Neural cell (in vitro differentiated cells): ENCODE results near the gene ZFP69. TPM values are rescaled to one million over a fixed set of nuclear protein-coding genes. Genes with fewer than 3 reads are reported as not detected.

Experiments used
- H2AFZ ChIP-seq: fragments of 200-600, 300-800 bp; sonication (generic), shearing (Covaris generic); 2 replicates; pipeline ENCODE4 v1.6.0; 2014; ENCODE audit warnings: low read depth, mild to moderate bottlenecking, antibody characterized with exemption, low read length, moderate library complexity
- H3F3A ChIP-seq: fragments of 200-600 bp; shearing (Covaris generic); 2 replicates; pipeline ENCODE4 v1.6.1; 2016; ENCODE audit warnings: mild to moderate bottlenecking, moderate library complexity, mixed read lengths, antibody characterized with exemption, low read length; ENCODE audit not compliant: insufficient read depth, poor library complexity, severe bottlenecking
- H3K27ac ChIP-seq: fragments of 200-600, 300-800 bp; sonication (generic), shearing (Covaris generic); 2 replicates; pipeline ENCODE4 v1.5.1; 2014; ENCODE audit warnings: mild to moderate bottlenecking, low read length, moderate library complexity
- H3K27me3 ChIP-seq: fragments of 300-800, 200-600 bp; sonication (generic), shearing (Covaris generic); 2 replicates; pipeline ENCODE4 v1.6.0; 2014; ENCODE audit warnings: mild to moderate bottlenecking, low read depth, low read length, moderate library complexity; ENCODE audit not compliant: insufficient read depth
- H3K36me3 ChIP-seq: fragments of 300-800, 200-600 bp; sonication (generic), shearing (Covaris generic); 2 replicates; pipeline ENCODE4 v1.5.1; 2014; ENCODE audit warnings: mild to moderate bottlenecking, antibody characterized with exemption, low read length, moderate library complexity; ENCODE audit not compliant: insufficient read depth
- H3K4me2 ChIP-seq: fragments of 300-800, 200-600 bp; sonication (generic), shearing (Covaris generic); 2 replicates; pipeline ENCODE4 v1.6.0; 2014; ENCODE audit warnings: mild to moderate bottlenecking, low read length
- H3K4me3 ChIP-seq: fragments of 300-800, 200-600 bp; sonication (generic), shearing (Covaris generic); 2 replicates; pipeline ENCODE4 v1.5.1; 2014; ENCODE audit warnings: mild to moderate bottlenecking, low read length, moderate library complexity
- H3K79me2 ChIP-seq: fragments of 200-600 bp; shearing (Covaris generic); replicated peaks from 2 replicates; pipeline ENCODE4 v1.6.0; 2014; ENCODE audit warnings: mild to moderate bottlenecking, low read length, moderate library complexity; ENCODE audit not compliant: insufficient read depth
- H3K9ac ChIP-seq: fragments of 300-800, 200-600 bp; sonication (generic), shearing (Covaris generic); 2 replicates; pipeline ENCODE4 v1.6.1; 2016; ENCODE audit warnings: mild to moderate bottlenecking, low read length, mixed read lengths
- H3K9me2 ChIP-seq: fragments of 200-600 bp; shearing (Covaris generic); 2 replicates; pipeline ENCODE4 v1.6.1; 2016; ENCODE audit warnings: mild to moderate bottlenecking, low read length, mixed read lengths; ENCODE audit not compliant: insufficient read depth
- H3K9me3 ChIP-seq: fragments of 200-600, 300-800 bp; sonication (generic), shearing (Covaris generic); 2 replicates; pipeline ENCODE4 v1.6.1; 2016; ENCODE audit warnings: mild to moderate bottlenecking, mixed run types, low read length, moderate library complexity, mixed read lengths
- H4K20me1 ChIP-seq: fragments of 200-600 bp; shearing (Covaris generic); 2 replicates; pipeline ENCODE4 v1.6.1; 2016; ENCODE audit warnings: mild to moderate bottlenecking, mixed run types; ENCODE audit not compliant: insufficient read depth
- EP300 ChIP-seq: fragments of 450-650 bp; conservative IDR thresholded peaks from 2 replicates; pipeline ENCODE4 v1.6.1; 2014; ENCODE audit warnings: antibody characterized with exemption, mild to moderate bottlenecking, moderate library complexity; ENCODE audit not compliant: poor library complexity, severe bottlenecking
- EZH2 ChIP-seq: fragments of 200-600, 300-800 bp; shearing (Covaris generic), sonication (generic); IDR thresholded peaks from 2 replicates; pipeline ENCODE4 v1.6.1; 2014; ENCODE audit warnings: antibody characterized with exemption, low read length, borderline replicate concordance, mild to moderate bottlenecking; ENCODE audit not compliant: insufficient read depth, poor library complexity, severe bottlenecking
- MXI1 ChIP-seq: fragments of 450-650 bp; conservative IDR thresholded peaks from 2 replicates; pipeline ENCODE4 v1.6.1; 2014; ENCODE audit warnings: antibody characterized with exemption, mild to moderate bottlenecking; ENCODE audit not compliant: poor library complexity, severe bottlenecking
- POLR2AphosphoS5 ChIP-seq: IDR thresholded peaks from 2 replicates; pipeline ENCODE4 v1.6.1; 2012
- RAD21 ChIP-seq: fragments of 450-650 bp; conservative IDR thresholded peaks from 2 replicates; pipeline ENCODE4 v1.6.1; 2014; ENCODE audit warnings: antibody characterized with exemption, mild to moderate bottlenecking, moderate library complexity
- SMC3 ChIP-seq: fragments of 450-650 bp; conservative IDR thresholded peaks from 2 replicates; pipeline ENCODE4 v1.6.1; 2014; ENCODE audit warnings: antibody characterized with exemption, mild to moderate bottlenecking, moderate library complexity; ENCODE audit not compliant: poor library complexity
- TAF1 ChIP-seq: IDR thresholded peaks from 2 replicates; pipeline ENCODE4 v1.6.1; 2012; ENCODE audit warnings: low read depth
- polyA plus RNA-seq: library from polyadenylated mRNA; depleted of rRNA; stranded (reverse); fragments of >200 nt; gene quantifications from 2 replicates; pipeline ENCODE4 v1.2.3, GENCODE V29; 2014
- TF ChIP-seq, protein P1 (sequence below): IDR thresholded peaks from 2 replicates; pipeline ENCODE4 v1.6.1; 2012; ENCODE audit warnings: borderline replicate concordance
- TF ChIP-seq, protein P2 (sequence below): fragments of 450-650 bp; IDR thresholded peaks from 2 replicates; pipeline ENCODE4 v1.5.1; 2014; ENCODE audit warnings: antibody characterized with exemption, mild to moderate bottlenecking, moderate library complexity; ENCODE audit not compliant: poor library complexity, severe bottlenecking

ZFP69 gene
- polyA plus RNA-seq, 1 donor from 2014 or later = 12.3 TPM

DNA sequence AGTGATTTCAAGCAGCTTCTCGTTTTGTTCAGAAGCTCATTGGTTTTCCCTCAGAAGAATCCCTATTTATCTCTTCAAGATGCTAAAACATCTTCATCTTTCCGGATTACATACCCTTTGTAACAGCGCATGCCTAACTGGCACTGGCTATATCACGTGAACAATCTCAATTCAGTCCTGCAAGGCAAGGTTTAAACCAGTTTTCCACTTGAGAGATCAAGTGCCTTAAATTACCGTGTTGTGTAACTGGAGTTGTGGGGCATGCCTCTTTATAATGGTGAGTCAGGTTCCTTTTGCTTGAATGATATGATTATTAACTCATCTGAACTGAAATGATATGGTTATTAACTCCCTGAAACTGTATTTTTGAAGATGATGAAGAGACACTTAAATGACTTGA, 37.8 kb upstream of the ZFP69 start:
- Histone ChIP-seq H3K27ac (no peak overlapping the region), H3K9me3 (peaks cover 3% of the 10 kb centered on the region), H3K4me3 (no peak overlapping the region)

DNA sequence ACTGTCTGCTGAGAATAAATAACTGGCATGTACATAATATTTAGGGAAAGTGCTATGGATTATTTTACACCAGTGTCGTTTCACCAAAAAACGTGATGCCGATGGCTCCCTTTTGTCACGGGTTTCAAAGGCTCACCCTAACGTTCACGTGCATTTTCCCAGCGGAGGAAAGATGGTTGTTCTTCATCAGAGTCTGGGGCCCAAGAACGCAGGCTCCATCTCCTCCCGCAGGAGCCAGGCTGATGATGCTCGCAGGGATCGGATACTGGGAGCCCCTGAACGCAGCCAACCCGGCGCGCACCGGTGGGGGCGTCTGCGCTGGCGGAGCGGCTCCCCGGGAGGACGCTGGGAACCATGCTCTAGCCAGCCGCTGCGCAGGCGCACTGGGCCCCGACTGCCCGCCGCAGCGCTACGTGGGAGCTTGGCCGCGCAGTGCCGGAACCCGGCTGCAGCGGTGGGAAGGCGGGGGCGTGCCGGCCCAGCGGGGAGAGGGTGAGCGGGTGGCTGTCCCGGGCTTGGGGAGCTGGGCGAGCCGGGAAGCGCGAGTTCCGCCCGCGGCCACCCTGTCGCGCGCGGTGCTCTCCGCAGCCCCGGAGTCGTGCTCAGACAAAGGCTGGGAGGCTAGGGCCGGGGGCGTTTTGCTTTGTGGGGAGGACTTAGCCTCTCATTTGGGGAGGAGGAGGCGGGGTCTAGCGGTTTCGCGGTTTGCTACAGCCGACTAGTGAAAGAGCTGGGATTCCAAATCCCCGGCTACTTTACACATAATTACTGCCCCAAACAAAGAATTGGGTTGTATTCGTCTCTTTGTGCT, 27.2 kb upstream of the ZFP69 start, which contains the start of gene ZFP69B:
Gene ZFP69B (plus strand): TSS at position 793 of the 811 bp plus-strand sequence. CDS start 486 bp downstream, outside the sequence.
- peak; percentile 34 for TF ChIP-seq RAD21
- TF ChIP-seq TAF1 = peak; percentile 95
- TF ChIP-seq, protein P1, sequence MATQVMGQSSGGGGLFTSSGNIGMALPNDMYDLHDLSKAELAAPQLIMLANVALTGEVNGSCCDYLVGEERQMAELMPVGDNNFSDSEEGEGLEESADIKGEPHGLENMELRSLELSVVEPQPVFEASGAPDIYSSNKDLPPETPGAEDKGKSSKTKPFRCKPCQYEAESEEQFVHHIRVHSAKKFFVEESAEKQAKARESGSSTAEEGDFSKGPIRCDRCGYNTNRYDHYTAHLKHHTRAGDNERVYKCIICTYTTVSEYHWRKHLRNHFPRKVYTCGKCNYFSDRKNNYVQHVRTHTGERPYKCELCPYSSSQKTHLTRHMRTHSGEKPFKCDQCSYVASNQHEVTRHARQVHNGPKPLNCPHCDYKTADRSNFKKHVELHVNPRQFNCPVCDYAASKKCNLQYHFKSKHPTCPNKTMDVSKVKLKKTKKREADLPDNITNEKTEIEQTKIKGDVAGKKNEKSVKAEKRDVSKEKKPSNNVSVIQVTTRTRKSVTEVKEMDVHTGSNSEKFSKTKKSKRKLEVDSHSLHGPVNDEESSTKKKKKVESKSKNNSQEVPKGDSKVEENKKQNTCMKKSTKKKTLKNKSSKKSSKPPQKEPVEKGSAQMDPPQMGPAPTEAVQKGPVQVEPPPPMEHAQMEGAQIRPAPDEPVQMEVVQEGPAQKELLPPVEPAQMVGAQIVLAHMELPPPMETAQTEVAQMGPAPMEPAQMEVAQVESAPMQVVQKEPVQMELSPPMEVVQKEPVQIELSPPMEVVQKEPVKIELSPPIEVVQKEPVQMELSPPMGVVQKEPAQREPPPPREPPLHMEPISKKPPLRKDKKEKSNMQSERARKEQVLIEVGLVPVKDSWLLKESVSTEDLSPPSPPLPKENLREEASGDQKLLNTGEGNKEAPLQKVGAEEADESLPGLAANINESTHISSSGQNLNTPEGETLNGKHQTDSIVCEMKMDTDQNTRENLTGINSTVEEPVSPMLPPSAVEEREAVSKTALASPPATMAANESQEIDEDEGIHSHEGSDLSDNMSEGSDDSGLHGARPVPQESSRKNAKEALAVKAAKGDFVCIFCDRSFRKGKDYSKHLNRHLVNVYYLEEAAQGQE = peak; percentile 89
- peak; percentile 61 for TF ChIP-seq EP300
- peak; percentile 98 for TF ChIP-seq POLR2AphosphoS5
- TF ChIP-seq EZH2 = no peak
- TF ChIP-seq, protein P2, sequence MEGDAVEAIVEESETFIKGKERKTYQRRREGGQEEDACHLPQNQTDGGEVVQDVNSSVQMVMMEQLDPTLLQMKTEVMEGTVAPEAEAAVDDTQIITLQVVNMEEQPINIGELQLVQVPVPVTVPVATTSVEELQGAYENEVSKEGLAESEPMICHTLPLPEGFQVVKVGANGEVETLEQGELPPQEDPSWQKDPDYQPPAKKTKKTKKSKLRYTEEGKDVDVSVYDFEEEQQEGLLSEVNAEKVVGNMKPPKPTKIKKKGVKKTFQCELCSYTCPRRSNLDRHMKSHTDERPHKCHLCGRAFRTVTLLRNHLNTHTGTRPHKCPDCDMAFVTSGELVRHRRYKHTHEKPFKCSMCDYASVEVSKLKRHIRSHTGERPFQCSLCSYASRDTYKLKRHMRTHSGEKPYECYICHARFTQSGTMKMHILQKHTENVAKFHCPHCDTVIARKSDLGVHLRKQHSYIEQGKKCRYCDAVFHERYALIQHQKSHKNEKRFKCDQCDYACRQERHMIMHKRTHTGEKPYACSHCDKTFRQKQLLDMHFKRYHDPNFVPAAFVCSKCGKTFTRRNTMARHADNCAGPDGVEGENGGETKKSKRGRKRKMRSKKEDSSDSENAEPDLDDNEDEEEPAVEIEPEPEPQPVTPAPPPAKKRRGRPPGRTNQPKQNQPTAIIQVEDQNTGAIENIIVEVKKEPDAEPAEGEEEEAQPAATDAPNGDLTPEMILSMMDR = peak; percentile 36
- TF ChIP-seq SMC3 = peak; percentile 30
- TF ChIP-seq MXI1 = peak; percentile 82
- H3K4me2 ChIP-seq = peak within 1 kb of the TSS; percentile 94
- peaks cover 7% of the 10 kb centered on the region for H3F3A ChIP-seq
- H3K27ac ChIP-seq = peak within 1 kb of the TSS; percentile 94
- H3K4me3 ChIP-seq = peak within 1 kb of the TSS; percentile 74
- H2AFZ ChIP-seq = peak within 1 kb of the TSS; percentile 63
- H3K36me3 ChIP-seq = peaks cover 16% of the 10 kb centered on the region
- peaks cover 30% of the 10 kb centered on the region for H3K79me2 ChIP-seq
- H3K9me2 ChIP-seq = no peaks in the 10 kb centered on the region
- no peaks in the 10 kb centered on the region for H3K27me3 ChIP-seq
- peaks cover 3% of the 10 kb centered on the region for H3K9me3 ChIP-seq
- peak within 1 kb of the TSS; percentile 94 for H3K9ac ChIP-seq
- no peaks in the 10 kb centered on the region for H4K20me1 ChIP-seq

More for the DNA sequence above, 37.8 kb upstream of the ZFP69 start:
- H3K79me2 ChIP-seq = no peaks in the 10 kb centered on the region
- H3K27me3 ChIP-seq = no peaks in the 10 kb centered on the region
- no peaks in the 10 kb centered on the region for H3K9me2 ChIP-seq
- H2AFZ ChIP-seq = no peak overlapping the region
- TF ChIP-seq POLR2AphosphoS5 (no peak), EZH2 (no peak), SMC3 (no peak), MXI1 (no peak), TAF1 (no peak), RAD21 (no peak), EP300 (no peak)
- TF ChIP-seq, protein P2 = no peak
- TF ChIP-seq, protein P1 = no peak
- H3F3A ChIP-seq = no peaks in the 10 kb centered on the region
- H3K4me2 ChIP-seq = no peak overlapping the region
- no peaks in the 10 kb centered on the region for H4K20me1 ChIP-seq
- H3K9ac ChIP-seq = no peak overlapping the region
- H3K36me3 ChIP-seq = no peaks in the 10 kb centered on the region
